ENCODE measurements around the gene TMEM151B. TPM values are rescaled to one million over a fixed set of nuclear protein-coding genes. Genes with fewer than 3 reads are reported as not detected.

The TMEM151B gene
- total and polyA plus RNA-seq, 10 of the 15 experiments (the other 5 are each of a cell fraction or from before 2014, with no cell fraction given) = 0.01 to 0.19 (median 0.05) TPM; not detected in 6

GRCh38 chr6:44228031-44228430, 42.2 kb upstream of the TMEM151B start:
- peaks cover 31% of the 10 kb centered on the region for H3K79me2 ChIP-seq (ENCODE audit: control insufficient read depth, insufficient read depth, low read length)
- BruUV-seq (replicated peaks) = no TSS peak
- ChIA-PET POLR2A (interaction anchor here (0.6 kb wide), 2 partner anchors 13 to 699 kb away, joined by 3 read pairs; no protein-coding TSS in a partner anchor), RAD21 (ENCODE audit: unreplicated experiment) (interaction anchor here (1.0 to 1.7 kb wide), 2 partner anchors 14 to 52 kb away, joined by 3 to 4 read pairs; no protein-coding TSS in a partner anchor), SMC1A (ENCODE audit: uncharacterized antibody, unreplicated experiment) (interaction anchor here (0.8 to 2.3 kb wide), 5 partner anchors 8 to 65 kb away, joined by 3 to 6 read pairs (median 4); no protein-coding TSS in a partner anchor), CTCF (interaction anchor here (0.7 to 6.0 kb wide), 5 partner anchors 9 to 54 kb away, joined by 3 to 39 read pairs (median 4); partner anchors contain the start of gene HSP90AB1)
- in situ Hi-C loops (cut with MboI) = no loop called here
- intact Hi-C loops (cut with micrococcal nuclease; ENCODE audit: unreplicated experiment) = no loop called here
- FAIRE-seq (no peak), ATAC-seq (no peak), DNase-seq (ENCODE audit: low read depth, low spot score) (no peak)
- TF ChIP-seq CEBPB (IDR thresholded peaks at IDR 0.05; ENCODE audit: borderline replicate concordance in 1 of 2, low read depth in 2 of 2, low read length in 2 of 2) = no peak
- TF ChIP-seq SREBF2 (IDR thresholded peaks at IDR 0.05; ENCODE audit: low read length) = no peak
- TF ChIP-seq ATF2 (IDR thresholded peaks at IDR 0.05; ENCODE audit: low read length) = no peak
- no peak for TF ChIP-seq EZH2 (IDR thresholded peaks at IDR 0.05; ENCODE audit: borderline replicate concordance, control insufficient read depth, low read depth, low read length)
- no peak for TF ChIP-seq KAT2A (conservative IDR thresholded peaks at IDR 0.05; ENCODE audit: control insufficient read depth, low read depth, low read length)
- no peak for TF ChIP-seq KDM1A (IDR thresholded peaks at IDR 0.05; ENCODE audit: borderline replicate concordance)
- TF ChIP-seq WRNIP1 (IDR thresholded peaks at IDR 0.05; ENCODE audit: borderline replicate concordance, low read depth, low read length) = no peak
- no peak for TF ChIP-seq CHD1 (IDR thresholded peaks at IDR 0.05; ENCODE audit: low read depth, low read length)
- no peak for TF ChIP-seq ZZZ3 (IDR thresholded peaks at IDR 0.05; ENCODE audit: control insufficient read depth, insufficient read length, low read depth)
- TF ChIP-seq SKIL (IDR thresholded peaks at IDR 0.05; ENCODE audit: low read depth, poor library complexity, severe bottlenecking) = no peak
- no peak for TF ChIP-seq NFYA (IDR thresholded peaks at IDR 0.05; ENCODE audit: borderline replicate concordance, low read depth, low read length)
- TF ChIP-seq SPI1 (IDR thresholded peaks at IDR 0.05; ENCODE audit: borderline replicate concordance, insufficient read depth, low read depth, low read length) = no peak
- TF ChIP-seq ZNF217 (IDR thresholded peaks at IDR 0.05) = no peak
- no peak for TF ChIP-seq ATF7 (IDR thresholded peaks at IDR 0.05; ENCODE audit: low read depth)
- no peak for TF ChIP-seq CREB1 (IDR thresholded peaks at IDR 0.05; ENCODE audit: low read depth)
- no peak for TF ChIP-seq SMARCA5 (IDR thresholded peaks at IDR 0.05)
- WGBS (ENCODE audit: insufficient coverage, insufficient replicate concordance, low lambda C conversion rate, missing lambda C conversion rate) = 97% methylated on average over 6 of the region's 6 CpGs
- H3K9ac ChIP-seq (ENCODE audit: control insufficient read depth, insufficient read depth, low read length) = no peak overlapping the region
- H3K27ac ChIP-seq (ENCODE audit: control insufficient read depth, insufficient read depth) = no peak overlapping the region
- H4K20me1 ChIP-seq (ENCODE audit: control insufficient read depth, insufficient read depth) = no peaks in the 10 kb centered on the region
- H3K9me3 ChIP-seq (replicated peaks; ENCODE audit: control insufficient read depth, insufficient read depth, low read length) = no peaks in the 10 kb centered on the region
- no peak overlapping the region for H2AFZ ChIP-seq (ENCODE audit: control insufficient read depth, low read depth, low read length)
- H3K4me3 ChIP-seq = no peak overlapping the region
- H3K4me1 ChIP-seq (ENCODE audit: control insufficient read depth, insufficient read depth, low read length) = peaks cover 13% of the 10 kb centered on the region
- H3K27me3 ChIP-seq (replicated peaks in 1 of 2; ENCODE audit: control insufficient read depth in 2 of 2, insufficient read depth in 2 of 2, low read length in 1 of 2) = no peaks in the 10 kb centered on the region
- peaks cover 4 to 14% of the 10 kb centered on the region in 2 experiments; a peak in 3 of 4 replicates for H3K36me3 ChIP-seq (ENCODE audit: control insufficient read depth in 2 of 2, insufficient read depth in 2 of 2, low read length in 1 of 2)
- H3K4me2 ChIP-seq (ENCODE audit: control insufficient read depth, insufficient read depth) = no peak overlapping the region

Measured in GM12878 (cell line).